HG03354 (cell line): ENCODE measurements around the gene YJU2.
"Not testable (repeated sequence)": the region's sequence is repeated elsewhere in the genome, so short reads cannot be mapped to it uniquely, and the experiment has no call there.

Experiments
- ATAC-seq: cut with Tn5 transposase; IDR thresholded peaks from one replicate; pipeline ENCODE4 v1.9.1; 2021; ENCODE audit warnings: mild to moderate bottlenecking; ENCODE audit not compliant: unreplicated experiment, poor library complexity, severe bottlenecking

YJU2 gene

GRCh38 chr19:4246767-4247593 is at the start of gene YJU2:
TSS of gene YJU2 (plus strand) at chr19:4247080. CDS start at chr19:4247147, 67 bp downstream.
- peak; percentile 87 for ATAC-seq

DNA sequence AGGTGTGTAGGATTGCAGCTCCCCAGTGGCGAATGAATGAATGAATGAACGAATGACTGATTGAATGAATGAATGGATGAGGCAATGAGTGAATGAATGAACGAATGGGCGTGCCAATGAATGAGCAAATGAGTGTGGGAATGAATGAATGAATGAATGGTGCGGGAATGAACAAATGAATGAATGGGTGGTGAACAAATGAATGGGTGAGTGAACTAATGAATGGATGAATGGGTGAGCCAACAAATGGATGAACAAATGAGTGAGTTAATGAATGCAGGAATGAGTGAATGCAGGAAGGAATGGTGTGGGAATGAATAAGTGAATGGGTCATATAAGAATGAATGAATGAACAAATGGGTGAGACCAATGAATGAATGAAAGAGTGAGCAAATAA is 49.7 kb upstream of the YJU2 start:
- ATAC-seq, result no peak

DNA sequence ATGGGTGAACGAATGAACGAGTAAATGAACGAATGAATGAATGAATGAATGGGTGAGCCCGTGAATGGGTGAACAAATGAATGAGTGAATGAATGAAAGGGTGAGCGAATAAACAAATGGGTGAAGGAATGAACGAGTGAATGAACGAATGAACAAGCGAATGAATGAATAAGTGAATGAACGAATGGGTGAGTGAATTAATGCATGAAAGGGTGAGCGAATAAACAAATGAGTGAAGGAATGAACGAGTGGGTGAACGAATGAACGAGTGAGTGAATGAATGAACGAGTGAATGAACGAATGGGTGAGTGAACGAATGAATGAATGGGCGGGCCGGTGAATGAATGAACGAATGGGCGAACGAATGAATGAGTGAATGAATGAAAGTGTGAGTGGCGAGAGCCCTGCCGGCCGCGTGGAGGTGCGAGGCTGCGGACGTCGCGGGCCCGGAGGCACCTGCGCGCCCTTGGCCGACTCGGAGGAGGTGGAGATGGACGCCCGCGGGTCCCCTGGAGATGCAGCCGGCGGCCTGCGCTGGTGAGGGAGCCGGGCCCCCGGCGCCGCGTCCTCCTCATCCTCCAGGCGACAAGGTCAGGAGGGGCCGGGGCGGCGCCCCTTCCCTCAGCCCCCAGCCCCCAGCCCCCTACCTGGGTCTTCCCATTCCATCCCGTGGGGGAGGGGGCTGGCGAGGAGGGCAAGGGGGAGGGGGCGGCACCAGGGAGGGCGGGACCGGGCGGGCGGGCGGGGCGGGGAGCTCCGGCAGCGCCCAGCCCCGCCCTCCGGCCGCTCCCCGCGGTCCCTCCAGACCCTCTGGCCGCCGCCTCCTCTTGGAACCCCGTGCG is 49.0 kb upstream of the YJU2 start:
- ATAC-seq, result no peak

DNA sequence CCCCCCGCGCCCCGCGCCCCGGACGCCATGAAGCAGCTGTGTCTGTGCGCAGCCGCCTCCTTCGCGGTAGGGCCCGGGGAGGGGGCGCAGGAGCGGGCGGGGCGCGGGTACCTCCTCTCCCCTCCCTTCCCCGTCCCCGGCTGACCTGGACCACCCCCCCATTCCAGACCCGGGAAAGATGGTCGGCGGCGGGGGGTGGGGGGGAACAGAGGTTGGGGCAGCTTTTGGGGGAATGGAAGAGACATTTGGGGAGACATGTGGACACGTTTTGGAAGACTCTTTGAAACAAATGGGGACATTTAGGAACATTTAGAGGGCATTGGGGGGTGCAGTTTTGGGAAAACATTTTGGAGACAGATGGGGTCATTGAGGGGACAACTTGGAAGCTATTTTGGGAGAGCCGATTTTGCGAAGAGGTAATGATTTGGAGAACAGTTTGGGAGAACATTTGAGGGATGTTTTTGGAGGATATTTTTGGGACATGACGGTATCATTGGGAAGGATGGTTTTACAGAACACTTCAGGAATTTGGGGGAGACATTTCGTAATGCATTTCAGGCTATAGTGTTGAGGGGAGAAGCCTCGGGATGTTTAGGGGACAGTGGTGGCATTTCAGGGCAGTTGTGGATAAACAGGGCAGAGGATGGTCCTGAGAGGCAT is 48.3 kb upstream of the YJU2 start:
- no peak for ATAC-seq

DNA sequence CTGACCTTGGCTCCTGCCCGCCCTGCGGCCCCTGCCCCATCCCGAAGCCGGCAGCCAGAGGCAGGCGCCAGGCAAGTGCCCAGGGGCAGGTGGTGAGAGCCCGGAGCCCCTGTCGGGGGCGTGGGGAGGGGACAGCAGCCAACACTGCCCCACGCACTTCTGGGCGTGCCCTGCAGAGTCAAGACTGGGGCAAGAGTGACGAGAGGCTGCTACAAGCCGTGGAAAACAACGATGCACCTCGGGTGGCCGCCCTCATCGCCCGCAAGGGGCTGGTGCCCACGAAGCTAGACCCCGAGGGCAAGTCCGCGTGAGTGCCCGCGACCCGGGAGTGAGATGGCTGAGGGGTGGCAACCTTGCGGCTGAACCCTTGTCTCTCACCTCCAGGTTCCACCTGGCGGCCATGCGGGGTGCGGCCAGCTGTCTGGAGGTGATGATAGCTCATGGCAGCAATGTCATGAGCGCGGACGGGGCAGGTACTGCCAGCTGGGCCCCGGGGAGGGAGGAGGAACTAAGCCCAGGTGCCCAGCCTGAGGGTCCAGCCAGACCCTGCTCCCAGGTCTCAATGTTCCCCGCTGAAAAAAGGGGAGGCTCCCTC is 47.1 kb upstream of the YJU2 start:
- no peak for ATAC-seq

DNA sequence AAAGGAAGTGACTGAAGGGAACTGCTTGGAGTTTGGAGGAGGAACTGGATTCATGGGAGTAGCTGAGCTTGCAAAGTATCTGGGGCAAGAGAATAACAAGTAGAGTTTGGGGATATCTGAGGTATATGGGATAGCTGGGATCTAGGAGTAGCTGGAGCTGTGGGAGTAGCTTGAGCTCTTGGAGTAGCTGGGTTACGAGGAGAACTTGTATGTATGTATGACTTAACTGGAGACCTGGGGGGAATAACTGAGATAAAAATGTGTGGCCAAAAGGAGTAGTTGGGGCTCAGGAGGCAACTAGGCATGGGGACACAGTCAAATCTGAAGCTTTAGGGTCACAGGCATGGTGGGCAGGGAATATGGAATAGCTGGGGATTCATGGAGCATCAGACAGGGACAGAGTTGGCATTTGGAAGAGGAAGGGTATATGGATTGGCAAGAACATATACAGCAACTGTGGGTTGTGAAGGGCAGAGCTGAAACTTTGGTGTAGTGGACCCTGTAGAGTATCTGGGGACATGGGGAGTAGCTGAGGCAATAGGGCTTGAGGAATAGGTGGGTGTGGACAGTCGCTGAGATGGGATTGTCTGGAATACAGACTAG is 45.8 kb upstream of the YJU2 start:
- ATAC-seq, result no peak

- ATAC-seq, result no peak
These were observed 45.1 kb upstream of the YJU2 start for GRCh38 chr19:4201798-4202197.

- ATAC-seq, result no peak
These were observed 39.9 kb upstream of the YJU2 start for GRCh38 chr19:4206818-4207484.

DNA sequence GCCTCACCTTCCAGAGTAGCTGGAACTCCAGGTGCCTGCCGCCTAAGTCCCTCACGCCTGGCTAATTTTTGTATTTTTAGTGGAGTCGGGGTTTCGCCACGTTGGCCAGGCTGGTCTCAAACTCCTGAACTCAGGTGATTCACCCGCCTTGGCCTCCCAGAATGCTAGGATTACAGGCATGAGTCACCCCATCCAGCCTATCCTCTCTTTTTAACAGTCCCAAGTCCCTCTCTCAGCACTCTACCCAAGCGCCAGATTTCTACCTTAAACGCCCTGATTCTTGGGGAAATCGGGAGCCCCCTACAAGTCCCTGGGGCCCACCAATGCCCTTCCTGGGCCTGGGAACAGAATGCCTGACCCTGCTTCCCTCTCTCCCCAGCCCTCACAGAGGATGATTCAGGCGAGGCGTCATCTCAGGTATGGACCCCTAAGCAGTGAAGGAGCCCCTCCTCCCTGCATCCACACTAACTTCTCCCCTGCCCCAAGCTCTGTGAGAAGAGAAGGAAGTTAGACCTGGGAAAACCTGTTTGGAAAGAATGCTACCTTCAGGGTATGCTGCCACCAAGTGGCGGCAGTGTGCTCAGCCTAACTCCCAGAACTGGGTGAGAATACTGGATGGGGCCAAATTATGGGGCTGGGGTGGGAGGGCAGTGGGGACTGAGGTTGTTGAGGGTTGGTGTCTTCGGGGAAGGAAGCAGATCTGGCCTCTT is 38.3 kb upstream of the YJU2 start:
- ATAC-seq, result no peak

GRCh38 chr19:4210166-4210731 is 36.6 kb upstream of the YJU2 start:
- ATAC-seq, result no peak

DNA sequence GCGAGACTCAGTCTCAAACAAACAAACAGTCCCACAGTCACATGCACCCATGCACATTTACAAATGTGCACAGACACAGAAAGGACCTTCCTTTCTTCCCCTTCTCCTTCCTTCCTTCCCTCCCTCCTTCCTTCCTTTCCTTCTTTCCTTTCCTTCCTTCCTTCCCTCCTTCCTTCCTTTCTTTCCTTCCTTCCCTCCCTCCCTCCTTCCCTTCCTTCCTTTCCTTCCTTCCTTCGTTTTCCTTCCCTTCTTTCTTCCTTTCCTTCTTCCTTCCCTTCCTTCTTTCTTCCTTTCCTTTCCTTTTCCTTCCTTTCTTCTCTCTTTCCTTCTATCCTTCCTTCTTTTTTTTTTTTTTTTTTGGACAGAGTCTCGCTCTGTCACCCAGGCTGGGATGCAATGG is 33.8 kb upstream of the YJU2 start:
- ATAC-seq, result no peak

DNA sequence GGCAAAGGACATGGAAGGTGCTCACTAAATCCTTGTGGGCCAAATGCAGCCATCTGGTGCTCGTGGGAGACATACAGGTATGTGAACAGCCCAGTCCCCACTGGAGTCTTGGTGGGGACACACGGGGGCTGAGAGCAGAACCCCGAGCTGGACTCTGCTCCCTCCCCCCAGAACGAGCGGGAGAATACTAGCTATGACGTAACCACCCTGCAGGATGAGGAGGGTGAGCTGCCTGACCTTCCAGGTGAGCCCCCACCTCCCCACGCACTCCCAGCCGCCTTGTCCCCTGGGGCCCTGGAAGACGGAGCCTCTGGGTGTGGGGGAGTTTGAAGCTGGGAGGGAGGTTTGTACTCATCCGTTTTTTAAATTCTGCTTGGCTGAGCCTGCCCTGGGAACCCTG is 31.1 kb upstream of the YJU2 start:
- no peak for ATAC-seq

GRCh38 chr19:4216846-4217245 is 30.0 kb upstream of the YJU2 start:
- ATAC-seq, result no peak

DNA sequence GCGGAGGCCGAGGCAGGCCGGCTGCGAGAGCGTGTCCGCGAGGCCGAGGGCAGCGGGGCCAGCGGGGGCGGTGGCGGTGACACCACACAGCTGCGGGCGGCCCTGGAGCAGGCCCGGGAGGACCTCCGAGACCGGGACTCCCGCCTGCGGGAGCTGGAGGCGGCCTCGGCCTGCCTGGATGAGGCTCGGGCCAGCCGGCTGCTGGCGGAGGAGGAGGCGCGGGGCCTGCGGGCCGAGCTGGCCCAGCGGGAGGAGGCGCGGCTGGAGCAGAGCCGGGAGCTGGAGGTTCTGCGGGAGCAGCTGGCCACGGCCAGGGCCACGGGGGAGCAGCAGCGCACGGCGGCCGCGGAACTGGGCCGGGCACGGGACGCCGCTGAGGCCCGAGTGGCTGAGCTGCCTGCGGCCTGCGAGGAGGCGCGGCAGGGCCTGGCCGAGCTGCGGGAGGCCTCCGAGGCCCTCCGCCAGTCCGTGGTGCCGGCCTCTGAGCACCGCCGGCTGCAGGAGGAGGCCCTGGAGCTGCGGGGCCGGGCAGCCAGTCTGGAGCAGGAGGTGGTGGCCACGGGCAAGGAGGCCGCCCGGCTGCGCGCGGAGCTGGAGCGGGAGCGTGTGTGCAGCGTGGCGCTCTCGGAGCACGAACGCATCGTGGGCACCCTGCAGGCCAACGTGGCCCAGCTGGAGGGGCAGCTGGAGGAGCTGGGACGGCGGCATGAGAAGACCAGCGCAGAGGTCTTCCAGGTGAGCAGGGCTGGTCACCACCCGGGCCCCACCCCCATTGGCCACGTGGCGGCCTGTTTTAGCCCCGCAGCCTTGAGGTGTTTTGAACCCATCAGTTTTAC is 29.2 kb upstream of the YJU2 start:
- ATAC-seq, result no peak

- ATAC-seq, result not testable (repeated sequence)
These were observed 28.4 kb upstream of the YJU2 start for GRCh38 chr19:4218523-4218922.

- no peak for ATAC-seq
These were observed 26.7 kb upstream of the YJU2 start for GRCh38 chr19:4220188-4220587.

DNA sequence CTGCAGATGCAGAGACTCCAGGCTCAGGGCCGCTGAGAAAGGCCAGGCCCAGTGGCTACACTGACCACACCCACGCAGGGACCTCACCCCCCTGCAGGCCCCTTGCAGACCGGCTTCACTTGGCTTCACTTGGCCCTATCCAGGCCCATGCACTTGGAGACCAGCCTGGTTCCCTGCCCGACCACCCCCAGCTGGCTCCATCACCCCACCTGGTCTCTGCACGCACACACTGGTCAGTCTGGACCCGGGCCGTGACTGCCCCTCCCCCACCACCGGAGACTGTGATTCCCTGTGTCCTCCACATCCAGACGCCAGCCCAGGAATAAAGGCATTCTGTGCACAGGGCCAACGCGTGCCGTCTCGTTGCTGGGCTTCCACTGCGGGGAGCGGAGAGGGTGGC is 22.4 kb upstream of the YJU2 start:
- ATAC-seq, result no peak
